ENCODE measurements around the gene BBX. TPM values are rescaled to one million over a fixed set of nuclear protein-coding genes. Genes with fewer than 3 reads are reported as not detected.

BBX gene
- total and polyA plus RNA-seq, 2 of the 4 experiments (the other 2 are of a cell fraction) = 13.6 to 107 TPM

DNA sequence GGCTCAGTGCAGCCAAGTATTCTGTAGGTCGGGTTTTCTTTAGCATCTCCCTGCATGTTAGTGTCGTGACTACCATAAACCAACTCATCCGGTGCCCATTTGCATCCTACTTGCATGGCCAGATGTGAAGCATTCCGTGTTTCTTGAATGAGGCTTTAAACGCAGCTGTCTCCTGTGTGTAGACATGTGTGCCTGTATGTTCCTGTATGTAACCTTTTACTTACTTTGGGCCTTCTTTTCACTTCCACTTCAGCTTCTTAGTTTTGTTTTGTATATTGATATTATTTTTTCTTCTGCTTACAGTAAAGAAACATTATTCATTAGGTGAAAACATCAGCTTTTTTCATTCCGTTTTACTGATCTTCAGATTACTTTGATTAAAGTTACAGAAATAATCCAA lies 267.9 kb downstream of the BBX start:
- Histone ChIP-seq H3K23ac (ENCODE audit: low read depth, low read length) (no peak overlapping the region), H3K14ac (replicated peaks; ENCODE audit: low read depth, low read length) (no peak overlapping the region), H3K79me1 (ENCODE audit: low read depth in 1 of 2, low read length in 2 of 2) (no peaks in the 10 kb centered on the region), H2BK20ac (ENCODE audit: low read depth, low read length) (no peak overlapping the region), H3K4me1 (ENCODE audit: control insufficient read depth, insufficient read depth, low read length) (no peaks in the 10 kb centered on the region), H4K91ac (ENCODE audit: insufficient read depth, low read depth, low read length) (no peak overlapping the region), H4K20me1 (ENCODE audit: insufficient read depth, low read length) (no peaks in the 10 kb centered on the region), H4K5ac (ENCODE audit: low read depth, low read length) (no peak overlapping the region), H3K9me1 (ENCODE audit: insufficient read depth, low read length) (peaks cover 2% of the 10 kb centered on the region; the same call in 1 of the 2 replicates), H3K27ac (ENCODE audit: insufficient read depth, low read length) (no peak overlapping the region), H3K4me2 (ENCODE audit: low read depth, low read length) (no peak overlapping the region), H3K4me3 (ENCODE audit: insufficient read depth, low read depth, low read length) (no peak overlapping the region), H3K27me3 (ENCODE audit: control insufficient read depth, insufficient read depth, low read length) (no peaks in the 10 kb centered on the region), H2BK120ac (ENCODE audit: low read depth, low read length) (no peak overlapping the region), H3K9ac (ENCODE audit: low read depth, low read length) (no peak overlapping the region), H2BK15ac (ENCODE audit: low read depth, low read length) (no peak overlapping the region), H2BK5ac (ENCODE audit: low read depth, low read length, poor library complexity, severe bottlenecking) (no peak overlapping the region), H2AK5ac (ENCODE audit: low read depth, low read length) (no peak overlapping the region), H3K36me3 (ENCODE audit: control insufficient read depth, insufficient read depth, low read length) (peaks cover 16% of the 10 kb centered on the region), H4K8ac (ENCODE audit: low read depth in 2 of 2, low read length in 2 of 2) (no peak overlapping the region), H3K56ac (ENCODE audit: extremely low read depth, insufficient read depth, low read length) (no peak overlapping the region), H3K9me3 (ENCODE audit: control insufficient read depth, insufficient read depth, low read length) (no peaks in the 10 kb centered on the region), H3K4ac (ENCODE audit: low read depth, low read length) (no peak overlapping the region), H2AFZ (replicated peaks; ENCODE audit: low read length, poor library complexity) (no peak overlapping the region), H2AK9ac (replicated peaks; ENCODE audit: low read depth, low read length, poor library complexity) (no peak overlapping the region), H3K18ac (ENCODE audit: low read depth, low read length) (no peak overlapping the region)
- TF ChIP-seq RAD21 (IDR thresholded peaks at IDR 0.05; ENCODE audit: low read length) (no peak), FOS (IDR thresholded peaks at IDR 0.05; ENCODE audit: low read depth, low read length) (no peak), SMC3 (IDR thresholded peaks at IDR 0.05; ENCODE audit: low read depth, low read length) (no peak), POLR2A (IDR thresholded peaks at IDR 0.05; ENCODE audit: low read depth, low read length) (no peak)
- DNase-seq = no peak
- POLR2A ChIA-PET (ENCODE audit: unreplicated experiment) = no interaction called here
- in situ Hi-C loops (cut with MboI; ENCODE audit: low sequenced_read_pairs) = no loop called here
- WGBS, 2 experiments (ENCODE audit: extremely low coverage in 2 of 2, insufficient read length in 1 of 2) = no CpG with 5 or more reads among the region's 6 CpGs
- no TSS peak for BruUV-seq (replicated peaks)
- dilution Hi-C loops (cut with HindIII; ENCODE audit: low sequenced_read_pairs, unreplicated experiment) = no loop called here
- ATAC-seq (ENCODE audit: low read depth) = no peak
- intact Hi-C loops (cut with micrococcal nuclease) = no loop called here
- CTCF ChIA-PET = no interaction called here

Measured in IMR-90 (cell line).